GM12892 (cell line): ENCODE data around the gene TIE1.

Source experiments
- POLR2A ChIP-seq: IDR thresholded peaks from 2 replicates; pipeline ENCODE4 v1.6.1; 2011; ENCODE audit warnings: low read depth, low read length, control low read depth
- POLR2AphosphoS5 ChIP-seq: IDR thresholded peaks from 2 replicates; pipeline ENCODE4 v1.6.1; 2011; ENCODE audit warnings: low read depth, low read length, control low read depth

DNA sequence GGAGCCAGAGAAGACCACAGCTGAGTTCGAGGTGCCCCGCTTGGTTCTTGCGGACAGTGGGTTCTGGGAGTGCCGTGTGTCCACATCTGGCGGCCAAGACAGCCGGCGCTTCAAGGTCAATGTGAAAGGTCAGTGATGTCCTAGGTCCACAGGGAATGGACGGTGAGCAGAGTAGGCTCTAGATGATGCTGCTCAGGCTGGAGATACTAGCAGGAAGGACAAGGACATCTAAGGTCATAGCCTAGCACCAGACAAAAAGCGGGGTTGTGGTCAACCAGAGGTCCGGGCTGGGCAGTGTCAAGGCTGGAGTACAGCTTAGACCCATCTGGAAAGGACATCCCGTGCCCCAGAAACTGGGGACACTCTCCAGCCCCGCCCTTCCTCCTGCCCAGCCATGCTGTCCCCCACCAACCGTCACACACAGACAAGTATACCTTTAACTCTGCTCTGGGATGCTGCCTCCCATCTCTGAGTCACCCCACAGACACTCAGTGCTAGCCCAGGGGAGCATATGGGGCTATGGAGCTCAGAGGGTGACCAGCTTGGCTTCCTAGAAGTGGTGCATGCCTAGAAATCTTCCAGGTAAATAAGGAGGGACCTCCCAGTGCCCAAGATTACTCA lies 8.7 kb downstream of the TIE1 start:
- TF ChIP-seq POLR2AphosphoS5 (no peak), POLR2A (no peak)
